ENCODE data around the gene KIF2A. TPM values are rescaled to one million over a fixed set of nuclear protein-coding genes. Genes with fewer than 3 reads are reported as not detected.

The KIF2A gene
- total and polyA plus RNA-seq, 2 donors (not counting 3 experiments of a cell fraction or from before 2014, with no cell fraction given), result 17.1 to 65.1 TPM

GRCh38 chr5:62271870-62272269, 34.1 kb upstream of the KIF2A start:
- Histone ChIP-seq H4K20me1 (replicated peaks; ENCODE audit: control insufficient read depth, extremely low read depth, insufficient read depth, low read length) (no peaks in the 10 kb centered on the region), H3K4me2 (ENCODE audit: insufficient read depth, low read length) (no peak overlapping the region), H3K27ac (ENCODE audit: insufficient read depth, low read depth, low read length) (no peak overlapping the region), H3K4me1 (ENCODE audit: control insufficient read depth, extremely low read depth, insufficient read depth, low read length) (peaks cover 7% of the 10 kb centered on the region), H3K9me3 (replicated peaks; ENCODE audit: control insufficient read depth, insufficient read depth, low read length) (no peaks in the 10 kb centered on the region), H3K36me3 (ENCODE audit: control insufficient read depth in 2 of 2, extremely low read depth in 1 of 2, insufficient read depth in 2 of 2, low read length in 2 of 2) (no peaks in the 10 kb centered on the region), H3K79me2 (ENCODE audit: control insufficient read depth, insufficient read depth, low read length) (no peaks in the 10 kb centered on the region), H2AFZ (ENCODE audit: low read depth, low read length) (no peak overlapping the region), H3K9me1 (replicated peaks; ENCODE audit: control insufficient read depth, extremely low read depth, insufficient read depth, low read length) (no peaks in the 10 kb centered on the region), H3K27me3 (ENCODE audit: control insufficient read depth in 2 of 2, insufficient read depth in 2 of 2, low read length in 2 of 2) (no peaks in the 10 kb centered on the region), H3K9ac (replicated peaks; ENCODE audit: extremely low read depth, insufficient read depth, low read length) (no peak overlapping the region), H3K4me3 (replicated peaks in 1 of 3; ENCODE audit: insufficient read depth in 1 of 3, low read depth in 1 of 3, low read length in 3 of 3) (no peak overlapping the region)
- no peak for DNase-seq (ENCODE audit: low read depth, low spot score)
- TF ChIP-seq FOS (IDR thresholded peaks at IDR 0.05; ENCODE audit: borderline replicate concordance, insufficient read depth, low read length) (no peak), POLR2AphosphoS5 (IDR thresholded peaks at IDR 0.05; ENCODE audit: insufficient read depth, low read depth, low read length) (no peak), MAX (IDR thresholded peaks at IDR 0.05; ENCODE audit: insufficient read depth, insufficient read length) (no peak), MYC (IDR thresholded peaks at IDR 0.05; ENCODE audit: low read depth, low read length) (no peak), JUN (IDR thresholded peaks at IDR 0.05; ENCODE audit: borderline replicate concordance, insufficient read depth, insufficient read length, low read depth) (no peak), EZH2 (IDR thresholded peaks at IDR 0.05; ENCODE audit: borderline replicate concordance, low read depth, low read length, severe bottlenecking) (no peak), CTCF (IDR thresholded peaks at IDR 0.05; ENCODE audit: extremely low read depth in 1 of 2, insufficient read depth in 1 of 2, low read depth in 1 of 2, low read length in 2 of 2) (no peak), GATA2 (IDR thresholded peaks at IDR 0.05; ENCODE audit: insufficient read depth, insufficient read length, low read depth, low read length) (no peak), POLR2A (IDR thresholded peaks at IDR 0.05; ENCODE audit: low read depth, low read length) (no peak)
- ChIA-PET CTCF (no interaction called here), POLR2A (no interaction called here)
- intact Hi-C loops (cut with micrococcal nuclease), result no loop called here
- BruUV-seq (replicated peaks), result no TSS peak
- no peak for FAIRE-seq
- dilution Hi-C loops (cut with MboI; ENCODE audit: extremely low pct_ligation_motif_present, low sequenced_read_pairs), result no loop called here

All from endothelial cell of umbilical vein (primary cell).